ENCODE data around the gene PRRT1B. TPM values are rescaled to one million over a fixed set of nuclear protein-coding genes. Genes with fewer than 3 reads are reported as not detected.
"Not testable (repeated sequence)": the region's sequence is repeated elsewhere in the genome, so short reads cannot be mapped to it uniquely, and the experiment has no call there.

The PRRT1B gene
- total RNA-seq, 1 experiment from 2014 or later = not detected

DNA sequence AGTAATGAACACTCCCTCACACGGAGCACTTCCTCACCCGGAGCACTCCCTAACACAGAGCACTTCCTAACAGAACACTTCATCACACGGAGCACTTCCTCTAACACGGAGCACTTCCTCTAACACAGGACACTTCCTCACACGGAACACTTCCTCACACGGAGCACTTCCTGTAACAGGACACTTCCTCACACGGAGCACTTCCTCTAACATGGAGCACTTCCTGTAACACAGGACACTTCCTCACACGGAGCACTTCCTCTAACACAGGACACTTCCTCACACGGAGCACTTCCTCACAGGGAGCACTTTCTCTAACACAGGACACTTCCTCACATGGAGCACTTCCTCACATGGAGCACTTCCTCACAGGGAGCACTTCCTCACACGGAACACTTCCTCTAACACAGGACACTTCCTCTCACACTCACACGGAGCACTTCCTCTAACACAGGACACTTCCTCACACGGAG is 29.7 kb upstream of the PRRT1B start:
- not testable (repeated sequence) for H3K9me3 ChIP-seq (replicated peaks); H3K4me1 ChIP-seq (replicated peaks); H3K27me3 ChIP-seq (replicated peaks); H3K27ac ChIP-seq; DNase-seq (ENCODE audit: low read depth in 1 of 2, low spot score in 2 of 2); H3K4me3 ChIP-seq
- peaks cover 60% of the 10 kb centered on the region for H3K36me3 ChIP-seq

DNA sequence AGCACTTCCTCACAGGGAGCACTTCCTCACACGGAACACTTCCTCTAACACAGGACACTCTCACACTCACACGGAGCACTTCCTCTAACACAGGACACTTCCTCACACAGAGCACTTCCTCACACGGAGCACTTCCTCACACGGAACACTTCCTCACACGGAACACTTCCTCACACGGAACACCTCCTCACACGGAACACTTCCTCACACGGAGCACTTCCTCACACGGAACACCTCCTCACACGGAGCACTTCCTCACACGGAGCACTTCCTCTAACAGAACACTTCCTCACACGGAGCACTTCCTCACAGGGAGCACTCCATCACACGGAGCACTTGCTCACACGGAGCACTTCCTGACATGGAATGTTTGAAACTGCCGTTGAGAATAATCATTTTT is 29.2 kb upstream of the PRRT1B start:
- no peak overlapping the region for H3K4me3 ChIP-seq
- H3K27me3 ChIP-seq (replicated peaks) = no peaks in the 10 kb centered on the region
- peaks cover 59% of the 10 kb centered on the region for H3K36me3 ChIP-seq
- DNase-seq (ENCODE audit: low read depth in 1 of 2, low spot score in 2 of 2) = no peak
- no peak overlapping the region for H3K27ac ChIP-seq
- no peaks in the 10 kb centered on the region for H3K4me1 ChIP-seq (replicated peaks)
- H3K9me3 ChIP-seq (replicated peaks) = no peaks in the 10 kb centered on the region

DNA sequence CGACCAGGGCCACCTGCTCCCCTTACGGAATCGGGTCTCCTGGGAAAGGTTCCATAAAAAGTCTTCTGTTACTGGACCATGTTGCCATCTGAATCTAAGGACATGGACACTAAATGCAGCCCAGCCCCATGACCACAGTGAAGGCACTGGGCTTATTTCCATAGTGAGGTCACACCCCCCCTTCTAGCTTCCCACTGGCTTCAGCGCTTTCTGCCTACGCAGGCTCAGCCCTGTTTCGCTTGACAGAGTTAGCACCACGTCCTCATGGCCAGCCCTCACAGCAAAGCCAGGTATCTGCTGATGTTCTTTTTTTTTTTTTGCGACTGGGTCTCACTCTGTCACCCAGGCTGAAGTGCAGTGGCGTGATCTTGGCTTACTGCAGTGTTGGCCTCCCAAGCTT is 28.4 kb upstream of the PRRT1B start:
- no peaks in the 10 kb centered on the region for H3K4me1 ChIP-seq (replicated peaks)
- no peaks in the 10 kb centered on the region for H3K9me3 ChIP-seq (replicated peaks)
- no peak overlapping the region for H3K4me3 ChIP-seq
- no peak overlapping the region for H3K27ac ChIP-seq
- H3K27me3 ChIP-seq (replicated peaks) = no peaks in the 10 kb centered on the region
- no peak for DNase-seq (ENCODE audit: low read depth in 1 of 2, low spot score in 2 of 2)
- H3K36me3 ChIP-seq = peaks cover 59% of the 10 kb centered on the region

DNA sequence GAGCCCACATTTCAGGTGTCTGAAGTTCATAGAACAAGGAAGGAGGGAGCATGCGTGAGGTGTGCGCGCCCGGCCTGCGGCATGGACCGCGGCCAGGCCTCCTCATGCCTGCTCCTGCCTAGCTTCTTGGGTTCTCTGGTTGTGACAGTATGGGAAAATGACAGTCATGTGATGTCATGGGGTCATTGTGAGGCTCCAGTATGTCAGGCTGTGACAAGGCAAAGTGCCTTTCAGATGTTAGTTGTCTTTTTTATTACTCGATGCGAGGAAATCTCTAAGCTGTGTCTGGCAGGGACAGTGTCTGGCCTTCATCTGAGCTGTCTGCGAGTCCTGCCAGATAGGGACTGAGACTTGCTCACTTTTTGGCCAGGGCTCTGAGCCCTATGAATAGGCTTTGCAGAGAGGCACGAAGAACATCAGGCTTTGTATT is 27.5 kb upstream of the PRRT1B start:
- H3K4me1 ChIP-seq (replicated peaks) = no peaks in the 10 kb centered on the region
- no peak overlapping the region for H3K4me3 ChIP-seq
- no peaks in the 10 kb centered on the region for H3K9me3 ChIP-seq (replicated peaks)
- DNase-seq (ENCODE audit: low read depth in 1 of 2, low spot score in 2 of 2) = no peak
- peaks cover 65% of the 10 kb centered on the region for H3K36me3 ChIP-seq
- H3K27me3 ChIP-seq (replicated peaks) = no peaks in the 10 kb centered on the region
- no peak overlapping the region for H3K27ac ChIP-seq

DNA sequence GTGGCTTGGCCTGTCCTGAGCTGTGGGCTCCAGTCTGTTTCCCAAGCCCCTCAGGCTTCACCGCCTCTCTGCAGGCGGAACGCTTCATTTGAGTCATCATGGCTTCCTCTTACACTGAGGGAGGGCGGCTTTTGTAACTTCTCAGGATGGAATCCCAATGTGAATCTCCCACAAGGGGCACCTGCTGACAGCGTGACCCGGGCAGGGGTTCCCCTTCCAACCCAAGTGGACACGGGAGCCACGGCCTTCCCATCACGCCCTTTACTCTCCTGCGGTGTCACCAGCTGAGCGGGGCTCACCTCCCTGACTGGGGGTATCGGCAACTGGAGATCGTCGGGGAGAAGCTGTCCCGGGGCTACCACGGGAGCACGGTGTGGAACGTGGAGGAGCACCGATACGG is 26.8 kb upstream of the PRRT1B start:
- no peaks in the 10 kb centered on the region for H3K9me3 ChIP-seq (replicated peaks)
- H3K4me3 ChIP-seq = no peak overlapping the region
- no peak for DNase-seq (ENCODE audit: low read depth in 1 of 2, low spot score in 2 of 2)
- H3K27me3 ChIP-seq (replicated peaks) = no peaks in the 10 kb centered on the region
- no peak overlapping the region for H3K27ac ChIP-seq
- peaks cover 66% of the 10 kb centered on the region for H3K36me3 ChIP-seq
- no peaks in the 10 kb centered on the region for H3K4me1 ChIP-seq (replicated peaks)

DNA sequence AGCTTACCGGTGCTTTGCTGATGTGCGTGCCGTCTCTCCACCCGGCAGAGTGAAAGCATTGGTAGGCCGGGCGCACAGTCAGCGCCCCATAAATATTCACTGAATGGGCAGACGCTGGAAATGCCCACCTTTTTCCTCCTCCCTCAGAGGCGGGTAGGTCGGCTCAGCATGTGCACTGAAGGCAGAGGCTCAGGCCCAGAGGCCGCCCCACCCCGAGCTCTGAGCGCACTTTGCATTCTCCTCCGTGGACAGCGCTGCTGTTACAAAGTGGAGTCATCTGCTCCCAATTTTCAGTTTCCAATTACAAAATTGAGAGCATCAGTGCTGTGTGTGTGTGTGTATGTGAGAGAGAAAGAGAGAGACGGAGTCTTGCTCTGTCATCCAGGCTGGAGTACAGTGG is 24.8 kb upstream of the PRRT1B start:
- Histone ChIP-seq H3K4me1 (replicated peaks) (no peaks in the 10 kb centered on the region), H3K4me3 (no peak overlapping the region), H3K27me3 (replicated peaks) (no peaks in the 10 kb centered on the region), H3K9me3 (replicated peaks) (no peaks in the 10 kb centered on the region), H3K27ac (no peak overlapping the region), H3K36me3 (peaks cover 82% of the 10 kb centered on the region)
- DNase-seq (ENCODE audit: low read depth in 1 of 2, low spot score in 2 of 2) = no peak

DNA sequence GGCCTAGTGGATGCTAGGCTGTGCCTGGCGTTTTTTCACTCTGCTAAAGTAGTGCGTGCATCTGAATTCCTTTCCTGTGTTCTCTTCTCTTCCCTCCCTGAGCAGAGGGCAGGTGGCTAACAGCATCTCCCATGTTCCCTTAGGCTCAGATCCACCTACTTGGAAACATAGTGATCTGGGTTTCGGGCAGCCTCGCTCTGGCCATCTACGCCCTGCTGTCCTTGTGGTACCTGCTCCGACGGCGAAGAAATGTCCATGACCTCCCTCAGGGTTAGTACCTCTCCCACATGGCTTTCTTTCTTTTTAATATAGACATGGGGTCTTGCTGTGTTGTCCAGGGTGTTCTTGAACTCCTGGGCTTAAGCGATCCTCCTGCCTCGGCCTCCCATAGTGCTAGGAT is 24.1 kb upstream of the PRRT1B start:
- Histone ChIP-seq H3K4me1 (replicated peaks) (no peaks in the 10 kb centered on the region), H3K9me3 (replicated peaks) (no peaks in the 10 kb centered on the region), H3K27ac (no peak overlapping the region), H3K36me3 (peaks cover 89% of the 10 kb centered on the region), H3K27me3 (replicated peaks) (no peaks in the 10 kb centered on the region), H3K4me3 (no peak overlapping the region)
- no peak for DNase-seq (ENCODE audit: low read depth in 1 of 2, low spot score in 2 of 2)

DNA sequence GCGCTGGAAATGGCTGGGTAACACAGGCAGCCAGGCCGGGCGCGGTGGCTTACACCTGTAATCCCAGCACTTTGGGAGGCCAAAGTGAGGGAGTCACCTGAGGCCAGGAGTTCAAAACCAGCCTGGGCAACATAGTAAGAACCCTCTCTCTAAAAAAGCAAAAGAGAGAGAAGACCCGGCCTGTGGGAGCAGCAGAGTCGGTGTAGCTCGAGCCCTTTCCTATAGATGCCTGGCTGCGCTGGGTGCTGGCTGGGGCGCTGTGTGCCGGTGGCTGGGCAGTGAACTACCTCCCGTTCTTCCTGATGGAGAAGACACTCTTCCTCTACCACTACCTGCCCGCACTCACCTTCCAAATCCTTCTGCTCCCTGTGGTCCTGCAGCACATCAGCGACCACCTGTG is 23.5 kb upstream of the PRRT1B start:
- Histone ChIP-seq H3K27ac (no peak overlapping the region), H3K36me3 (peaks cover 86% of the 10 kb centered on the region), H3K9me3 (replicated peaks) (no peaks in the 10 kb centered on the region), H3K27me3 (replicated peaks) (no peaks in the 10 kb centered on the region), H3K4me1 (replicated peaks) (no peaks in the 10 kb centered on the region), H3K4me3 (no peak overlapping the region)
- no peak for DNase-seq (ENCODE audit: low read depth in 1 of 2, low spot score in 2 of 2)

DNA sequence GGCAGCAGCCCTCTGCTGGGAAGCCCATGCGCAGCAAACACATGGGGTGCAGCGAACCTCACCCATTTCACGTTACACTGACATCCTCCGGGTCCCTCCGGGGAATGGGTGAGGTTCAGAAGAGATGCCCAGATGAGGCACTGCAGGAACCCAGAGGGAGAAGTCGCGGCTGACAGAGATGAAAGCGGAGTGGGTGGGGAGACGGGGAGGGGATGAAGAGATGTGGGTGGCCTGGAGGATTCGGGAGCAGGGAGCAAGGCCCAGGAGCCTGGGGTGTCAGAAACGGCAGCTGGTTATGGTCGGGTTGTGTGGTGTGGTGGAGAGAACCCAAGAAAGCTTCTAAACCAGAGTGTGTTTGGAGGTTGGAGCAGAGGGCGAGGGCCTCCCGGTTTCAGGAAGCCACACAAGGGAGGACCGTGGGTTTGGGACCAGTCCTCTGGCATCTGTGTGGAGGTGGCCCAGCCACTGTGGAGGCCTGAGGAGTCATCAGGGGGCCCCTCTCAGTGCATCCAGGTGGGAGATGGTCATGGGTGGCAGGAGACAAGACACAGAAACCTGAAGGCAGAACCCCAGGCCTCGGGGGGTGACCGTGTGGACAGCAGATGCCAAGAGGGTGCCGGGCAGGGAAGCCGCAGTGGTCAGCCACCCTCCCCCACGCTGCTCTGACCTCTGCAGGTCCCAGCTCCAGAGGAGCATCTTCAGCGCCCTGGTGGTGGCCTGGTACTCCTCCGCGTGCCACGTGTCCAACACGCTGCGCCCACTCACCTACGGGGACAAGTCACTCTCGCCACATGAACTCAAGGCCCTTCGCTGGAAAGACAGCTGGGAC is 22.9 kb upstream of the PRRT1B start:
- Histone ChIP-seq H3K4me1 (replicated peaks) (no peaks in the 10 kb centered on the region), H3K36me3 (peaks cover 88% of the 10 kb centered on the region)

DNA sequence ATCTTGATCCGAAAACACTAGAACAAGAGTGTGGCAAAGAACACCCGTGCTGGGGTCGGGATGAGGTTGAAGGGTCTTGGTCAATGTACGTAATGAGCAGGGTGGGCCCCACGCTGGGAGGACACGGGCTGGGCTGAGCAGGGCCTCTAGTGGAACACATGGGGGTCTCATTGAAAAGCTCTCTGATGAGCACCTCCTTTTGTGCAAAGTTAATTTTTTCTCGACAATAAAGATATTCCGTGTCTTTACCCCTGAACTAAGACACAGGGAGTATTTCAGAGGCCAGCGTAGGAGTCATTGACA is 22.3 kb upstream of the PRRT1B start:
- H3K27ac ChIP-seq = no peak overlapping the region
- H3K27me3 ChIP-seq (replicated peaks) = no peaks in the 10 kb centered on the region
- no peaks in the 10 kb centered on the region for H3K9me3 ChIP-seq (replicated peaks)
- DNase-seq (ENCODE audit: low read depth in 1 of 2, low spot score in 2 of 2) = no peak
- no peaks in the 10 kb centered on the region for H3K4me1 ChIP-seq (replicated peaks)
- no peak overlapping the region for H3K4me3 ChIP-seq
- H3K36me3 ChIP-seq = peaks cover 93% of the 10 kb centered on the region

More for the DNA sequence above, 22.9 kb upstream of the PRRT1B start:
- no peak for DNase-seq (ENCODE audit: low read depth in 1 of 2, low spot score in 2 of 2)
- no peaks in the 10 kb centered on the region for H3K27me3 ChIP-seq (replicated peaks)
- H3K9me3 ChIP-seq (replicated peaks) = no peaks in the 10 kb centered on the region
- H3K27ac ChIP-seq = no peak overlapping the region
- no peak overlapping the region for H3K4me3 ChIP-seq

DNA sequence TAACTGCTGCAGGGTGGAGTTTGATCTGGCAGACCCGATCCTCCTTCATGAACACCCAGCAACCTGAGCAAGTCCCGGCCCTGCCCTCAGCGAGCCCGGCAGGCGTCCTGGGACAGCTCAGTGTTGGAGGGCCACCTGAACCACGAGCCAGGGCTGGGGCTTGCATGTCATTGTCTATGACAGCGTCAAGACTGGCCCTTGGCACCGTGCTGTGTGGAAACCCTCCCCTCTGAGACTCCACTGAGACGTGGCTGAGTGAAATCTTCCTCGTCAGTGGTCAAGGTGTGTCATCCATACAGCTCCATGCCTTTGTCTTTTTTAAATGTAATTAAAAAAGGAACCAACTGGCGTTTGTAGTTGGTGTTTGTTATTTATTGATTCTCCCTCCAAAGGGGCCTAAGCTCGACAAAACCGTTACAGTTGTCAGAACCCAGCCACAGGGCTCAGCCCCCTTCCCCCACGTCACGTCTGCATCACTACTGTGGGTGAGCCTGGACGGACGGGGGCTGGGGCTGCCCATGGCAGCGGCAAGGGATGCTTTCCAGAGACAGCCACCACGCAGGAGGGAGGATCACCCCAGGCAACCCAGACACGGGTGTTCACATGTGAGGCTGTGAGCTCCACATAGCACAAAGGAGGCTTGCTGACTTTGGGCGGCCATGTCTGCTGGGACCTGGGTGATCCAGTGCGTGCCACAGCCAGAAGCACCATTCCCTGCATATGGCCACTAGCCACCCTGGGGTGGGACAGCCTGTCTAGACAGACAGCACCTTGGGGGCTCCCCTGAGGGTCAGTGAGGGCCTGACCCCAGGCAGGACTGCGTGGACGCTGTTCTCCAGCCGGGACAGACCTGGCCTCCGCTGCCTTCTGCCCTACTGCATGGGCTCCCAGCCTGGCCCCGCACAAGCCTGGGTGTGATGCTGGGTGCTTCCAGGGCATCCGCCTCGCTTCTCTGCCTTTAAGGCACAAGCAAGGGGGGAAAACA is 21.6 kb upstream of the PRRT1B start:
- H3K9me3 ChIP-seq (replicated peaks) = no peaks in the 10 kb centered on the region
- H3K27ac ChIP-seq = no peak overlapping the region
- no peaks in the 10 kb centered on the region for H3K27me3 ChIP-seq (replicated peaks)
- H3K4me1 ChIP-seq (replicated peaks) = no peaks in the 10 kb centered on the region
- DNase-seq (ENCODE audit: low read depth in 1 of 2, low spot score in 2 of 2) = no peak
- H3K36me3 ChIP-seq = peaks cover 93% of the 10 kb centered on the region
- no peak overlapping the region for H3K4me3 ChIP-seq

DNA sequence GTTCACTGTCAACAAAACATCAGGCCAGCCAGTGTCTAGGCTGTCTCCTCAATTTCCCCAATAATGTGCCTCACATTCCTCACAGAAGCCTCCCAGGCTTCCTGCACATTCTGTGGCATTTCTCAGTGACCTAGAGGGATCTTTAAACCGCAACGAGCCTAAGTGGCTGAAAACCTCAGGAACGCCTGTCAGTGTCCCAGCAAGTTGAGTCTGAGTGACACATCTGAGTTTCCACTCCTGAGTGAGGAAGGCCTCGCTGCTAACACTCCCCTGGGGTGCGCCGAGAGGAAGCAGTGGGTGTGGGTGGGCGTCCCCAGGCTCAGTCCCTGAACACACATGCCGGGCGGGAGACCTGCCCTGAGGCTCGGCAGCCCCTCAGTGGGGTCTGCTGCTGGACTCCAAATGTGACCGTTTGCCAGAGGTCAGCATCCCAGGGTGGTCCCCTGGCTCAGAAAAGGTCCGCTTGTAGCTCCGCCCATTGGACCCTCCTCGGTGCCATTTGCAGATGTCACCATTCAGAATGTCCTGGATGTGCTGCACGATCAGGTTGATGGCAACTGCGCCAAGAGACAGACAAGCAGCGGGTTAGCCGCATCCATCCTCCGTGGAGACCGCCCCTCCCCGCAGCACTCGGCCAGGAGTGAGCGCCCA is 20.5 kb upstream of the PRRT1B start:
- H3K36me3 ChIP-seq = peaks cover 93% of the 10 kb centered on the region

DNA sequence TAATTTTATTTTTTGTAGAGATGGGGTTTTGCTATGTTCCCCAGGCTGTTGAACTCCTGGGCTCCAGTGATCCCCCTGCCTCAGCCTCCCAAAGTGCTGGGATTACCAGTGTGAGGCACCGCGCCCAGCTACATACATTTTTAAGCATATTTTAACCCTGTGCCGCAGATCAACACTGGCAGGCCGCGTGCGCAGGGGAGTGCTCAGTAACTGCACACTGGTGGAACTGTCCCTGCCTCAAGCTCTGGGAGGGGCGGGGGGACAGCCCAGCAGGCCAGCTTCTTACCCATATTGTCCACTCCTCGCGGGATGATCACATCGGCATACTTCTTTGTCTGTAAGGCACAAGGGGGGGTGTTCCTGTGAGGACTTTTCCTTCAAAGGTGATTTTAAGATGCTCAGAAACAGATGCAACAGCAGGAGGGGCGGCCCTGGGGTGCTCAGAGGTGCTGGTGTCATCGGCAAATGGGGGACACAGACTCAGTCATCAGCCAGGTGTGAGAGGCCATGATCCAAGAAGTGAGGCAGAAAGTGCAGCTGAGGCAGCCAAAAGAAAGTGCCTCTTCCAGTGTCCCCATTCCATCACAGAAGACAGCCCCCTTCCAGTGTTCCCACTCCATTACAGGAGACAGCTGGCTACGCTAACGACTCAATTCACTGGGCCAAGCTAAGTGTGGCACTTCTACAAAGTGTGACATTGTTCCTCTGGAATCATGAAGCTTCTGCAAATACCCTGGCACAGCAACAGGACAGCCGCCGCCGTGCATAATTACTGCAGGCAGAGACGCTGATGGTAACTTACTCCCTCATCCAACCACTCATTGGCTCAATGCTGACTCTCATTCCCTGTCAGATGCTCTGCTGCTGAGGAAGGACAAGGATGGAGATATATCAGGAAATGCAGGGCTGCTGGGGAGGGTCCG is 19.4 kb upstream of the PRRT1B start:
- Histone ChIP-seq H3K4me3 (no peak overlapping the region), H3K27me3 (replicated peaks) (no peaks in the 10 kb centered on the region), H3K27ac (no peak overlapping the region), H3K4me1 (replicated peaks) (peaks cover 11% of the 10 kb centered on the region), H3K9me3 (replicated peaks) (no peaks in the 10 kb centered on the region), H3K36me3 (peaks cover 91% of the 10 kb centered on the region)
- no peak for DNase-seq (ENCODE audit: low read depth in 1 of 2, low spot score in 2 of 2)

More for the DNA sequence above, 20.5 kb upstream of the PRRT1B start:
- Histone ChIP-seq H3K27me3 (replicated peaks) (no peaks in the 10 kb centered on the region), H3K27ac (no peak overlapping the region), H3K4me1 (replicated peaks) (peaks cover 4% of the 10 kb centered on the region), H3K4me3 (no peak overlapping the region), H3K9me3 (replicated peaks) (no peaks in the 10 kb centered on the region)
- no peak for DNase-seq (ENCODE audit: low read depth in 1 of 2, low spot score in 2 of 2)

Data from SJSA1 (cell line).